HG02884 (cell line): ENCODE data around the gene ALOX5AP.

Source experiments
- ATAC-seq: cut with Tn5 transposase; IDR thresholded peaks from one replicate; pipeline ENCODE4 v1.9.1; 2021; ENCODE audit warnings: mild to moderate bottlenecking, moderate library complexity; ENCODE audit not compliant: unreplicated experiment

Gene ALOX5AP

DNA sequence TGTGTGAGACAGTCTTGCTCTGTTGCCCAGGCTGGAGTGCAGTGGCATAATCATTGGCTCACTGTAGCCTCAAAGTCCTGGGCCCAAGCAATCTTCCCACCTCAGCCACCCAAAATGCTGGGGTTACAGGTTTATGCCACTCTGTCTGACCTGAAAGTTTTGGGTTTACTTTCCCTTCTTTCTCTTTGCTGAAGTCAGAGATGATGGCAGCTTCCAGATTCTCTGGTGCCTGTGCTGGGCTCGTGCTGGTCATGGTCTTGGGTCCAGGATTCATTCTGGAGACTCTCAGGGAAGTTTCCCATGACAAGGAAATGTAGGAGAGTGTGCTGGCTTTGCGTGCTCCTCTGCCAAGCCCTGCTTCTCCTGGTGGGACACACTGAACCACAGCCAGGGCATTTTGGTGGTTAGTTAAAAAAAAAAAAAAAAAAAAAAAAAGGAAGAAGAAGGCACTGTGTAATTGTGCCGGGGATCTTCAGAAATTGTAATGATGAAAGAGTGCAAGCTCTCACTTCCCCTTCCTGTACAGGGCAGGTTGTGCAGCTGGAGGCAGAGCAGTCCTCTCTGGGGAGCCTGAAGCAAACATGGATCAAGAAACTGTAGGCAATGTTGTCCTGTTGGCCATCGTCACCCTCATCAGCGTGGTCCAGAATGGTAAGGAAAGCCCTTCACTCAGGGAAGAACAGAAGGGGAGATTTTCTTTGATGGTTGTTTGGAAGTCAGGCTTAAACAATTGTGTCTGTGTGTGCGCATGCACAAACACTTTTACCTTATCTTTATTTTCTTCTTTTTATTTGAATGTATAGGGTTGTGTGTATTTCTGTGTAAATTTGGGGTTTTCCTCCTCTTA is at the start of gene ALOX5AP:
TSS of gene ALOX5AP (plus strand) at position 519 of the 847 bp plus-strand sequence. CDS start at position 582, 63 bp downstream.
- peak; percentile 69 for ATAC-seq

DNA sequence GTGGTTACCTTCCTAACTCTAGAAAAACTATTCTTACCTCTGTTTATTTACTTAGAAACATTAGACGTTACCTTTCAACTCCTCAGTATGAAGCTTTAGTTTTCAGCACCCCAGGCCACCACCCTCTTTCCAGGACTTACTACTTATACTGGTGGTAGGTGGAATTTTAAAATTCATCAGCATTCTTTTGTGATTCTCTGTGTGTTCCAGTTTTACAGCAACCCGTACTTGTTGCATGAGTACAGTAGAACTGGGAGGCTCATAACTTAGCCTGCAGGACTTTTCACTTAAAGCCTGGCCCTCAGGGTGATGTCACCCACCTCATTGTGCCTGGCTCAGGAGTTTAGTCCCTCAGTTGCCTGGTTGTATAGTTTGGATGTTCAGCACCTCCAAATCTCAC is 49.4 kb upstream of the ALOX5AP start:
- no peak for ATAC-seq

DNA sequence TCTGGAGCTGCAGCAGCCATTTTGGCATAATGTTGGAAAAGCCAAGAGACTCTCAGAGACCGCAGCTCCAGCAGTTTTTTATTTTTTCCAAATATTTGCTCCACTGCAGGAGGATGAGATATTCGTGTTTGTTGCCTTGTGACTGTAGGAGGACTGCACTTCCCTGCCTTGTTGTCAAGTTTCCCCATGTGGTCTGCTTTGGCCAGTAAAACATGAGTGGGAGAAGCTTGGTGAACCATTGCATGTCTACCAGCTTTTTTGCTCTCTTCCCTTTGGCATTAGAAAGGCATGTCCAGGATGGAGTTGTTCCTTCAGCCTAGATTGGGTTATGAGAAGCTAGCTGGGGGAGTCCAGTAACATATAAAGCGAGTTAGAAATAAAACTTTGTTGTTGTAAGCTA is 47.7 kb upstream of the ALOX5AP start:
- ATAC-seq, result no peak

DNA sequence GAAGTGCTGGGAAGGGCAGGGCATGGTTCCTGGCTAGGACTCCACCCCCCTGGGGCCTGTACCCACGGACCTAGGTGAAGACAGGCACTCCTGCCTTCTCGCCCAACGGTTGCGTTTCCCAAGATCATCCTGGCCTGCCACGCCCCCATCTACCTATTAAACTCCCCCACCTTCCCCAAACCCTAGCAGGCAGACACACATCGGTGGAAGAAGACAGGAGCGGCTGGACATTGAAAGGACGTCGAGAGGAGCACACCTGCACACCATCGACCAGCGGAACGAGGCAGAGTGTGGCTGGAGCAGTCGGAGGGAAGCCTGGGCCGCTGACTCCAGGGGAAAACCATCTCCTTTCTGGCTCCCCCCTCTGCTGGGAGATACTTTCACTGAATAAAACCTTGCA is 45.6 kb upstream of the ALOX5AP start:
- no peak for ATAC-seq

DNA sequence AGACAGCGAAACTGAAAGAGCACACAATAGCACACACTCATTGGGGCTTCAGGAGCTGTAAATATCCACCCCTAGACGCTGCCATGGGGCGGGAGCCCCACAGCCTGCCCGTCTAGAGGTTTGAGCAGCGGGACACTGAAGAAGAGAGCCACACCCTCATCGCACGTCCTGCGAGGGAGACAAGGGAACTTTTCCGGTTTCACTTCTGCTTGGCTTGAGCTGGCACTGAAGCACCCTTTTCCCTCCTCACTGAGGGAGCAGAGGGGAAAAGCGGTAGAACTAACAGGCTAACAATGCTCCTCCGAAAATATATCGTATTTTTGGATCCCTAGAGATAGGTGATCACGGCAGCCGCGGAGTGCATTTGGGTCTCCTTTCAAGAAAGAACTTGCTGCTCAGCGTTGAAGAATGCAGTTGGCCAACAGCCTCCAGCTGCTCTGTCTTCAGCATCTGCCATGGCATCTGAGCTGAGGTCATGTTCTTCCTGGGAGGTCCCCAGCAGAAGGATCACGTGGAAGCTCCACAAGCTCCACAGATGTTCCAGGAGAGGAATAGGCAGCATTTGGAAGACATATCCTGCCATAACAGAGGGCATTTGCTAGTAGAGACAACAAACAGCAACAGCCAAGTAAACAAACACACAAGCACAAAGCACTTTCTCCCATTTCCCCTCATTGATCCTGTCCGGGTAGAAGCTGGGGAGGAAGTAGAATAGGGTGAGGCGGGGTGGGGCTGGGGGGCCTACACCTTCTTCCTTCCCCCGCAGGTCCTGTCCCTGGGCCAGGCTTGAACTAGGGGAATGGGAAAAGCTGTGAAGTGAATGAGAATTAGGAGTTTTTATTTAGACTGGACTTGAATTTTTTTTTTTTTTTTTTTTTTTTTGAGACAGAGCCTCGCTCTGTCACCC is 44.8 kb upstream of the ALOX5AP start:
- peak; percentile 65 for ATAC-seq

DNA sequence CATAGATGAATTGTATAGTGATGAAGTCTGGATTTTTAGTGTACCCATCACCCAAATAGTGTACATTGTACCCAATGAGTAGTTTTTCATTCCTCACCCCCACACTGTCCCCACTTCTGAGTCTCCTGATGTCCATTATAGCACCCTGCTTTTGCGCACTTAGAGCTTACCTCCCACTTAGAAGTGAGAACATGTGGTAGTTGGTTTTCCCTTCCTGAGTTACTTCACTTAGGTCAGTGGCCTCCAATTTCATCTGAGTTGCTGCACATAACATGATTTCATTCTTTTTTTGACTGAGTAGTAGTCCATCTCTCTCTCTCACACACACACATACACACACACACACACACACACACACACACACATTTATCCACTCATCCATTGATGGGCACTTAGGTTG is 43.2 kb upstream of the ALOX5AP start:
- ATAC-seq, result no peak

DNA sequence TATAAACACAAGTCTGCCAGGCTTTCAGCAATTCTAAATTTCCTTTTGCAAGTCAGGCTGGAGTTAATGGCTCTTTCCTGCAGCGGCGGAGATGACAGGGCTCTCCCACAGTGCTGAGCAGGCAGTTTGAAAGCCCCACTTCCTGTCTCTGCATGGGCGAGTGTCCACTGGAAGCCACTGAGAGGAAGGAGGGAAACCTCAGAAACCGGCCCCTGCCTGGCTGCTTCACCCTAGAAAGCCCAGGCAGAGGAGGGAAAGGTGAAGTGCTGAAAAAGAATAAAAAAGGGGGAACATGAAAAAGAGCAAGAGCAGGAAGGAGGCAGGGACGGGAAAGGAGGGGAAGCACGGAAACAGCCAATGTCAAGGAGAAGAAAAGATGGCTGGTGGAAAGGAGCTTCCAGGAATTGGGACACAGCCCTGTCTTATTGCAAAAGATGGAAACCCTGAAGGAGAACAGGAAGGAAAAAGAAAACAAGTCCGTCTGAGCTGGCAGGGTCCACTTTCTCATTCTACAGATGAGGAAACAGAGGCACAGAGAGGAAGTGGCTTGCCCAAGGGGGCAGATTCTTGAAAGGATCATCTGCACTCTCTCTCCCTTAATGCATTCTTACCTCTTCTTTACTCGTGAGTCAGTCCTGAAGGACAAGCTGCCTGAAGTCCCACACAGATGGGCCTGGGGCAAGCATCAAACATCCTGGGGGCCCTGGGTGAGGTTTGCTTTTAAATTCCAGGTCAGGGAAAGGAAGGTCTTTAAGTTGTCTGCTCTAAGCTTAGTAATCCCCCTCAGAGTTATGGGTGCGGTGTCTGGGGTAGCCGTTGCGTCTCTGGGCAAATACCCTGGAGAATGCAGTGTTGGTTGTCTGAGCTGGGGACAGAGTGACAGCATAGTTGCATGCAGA is 38.8 kb upstream of the ALOX5AP start:
- peak; percentile 66 for ATAC-seq

DNA sequence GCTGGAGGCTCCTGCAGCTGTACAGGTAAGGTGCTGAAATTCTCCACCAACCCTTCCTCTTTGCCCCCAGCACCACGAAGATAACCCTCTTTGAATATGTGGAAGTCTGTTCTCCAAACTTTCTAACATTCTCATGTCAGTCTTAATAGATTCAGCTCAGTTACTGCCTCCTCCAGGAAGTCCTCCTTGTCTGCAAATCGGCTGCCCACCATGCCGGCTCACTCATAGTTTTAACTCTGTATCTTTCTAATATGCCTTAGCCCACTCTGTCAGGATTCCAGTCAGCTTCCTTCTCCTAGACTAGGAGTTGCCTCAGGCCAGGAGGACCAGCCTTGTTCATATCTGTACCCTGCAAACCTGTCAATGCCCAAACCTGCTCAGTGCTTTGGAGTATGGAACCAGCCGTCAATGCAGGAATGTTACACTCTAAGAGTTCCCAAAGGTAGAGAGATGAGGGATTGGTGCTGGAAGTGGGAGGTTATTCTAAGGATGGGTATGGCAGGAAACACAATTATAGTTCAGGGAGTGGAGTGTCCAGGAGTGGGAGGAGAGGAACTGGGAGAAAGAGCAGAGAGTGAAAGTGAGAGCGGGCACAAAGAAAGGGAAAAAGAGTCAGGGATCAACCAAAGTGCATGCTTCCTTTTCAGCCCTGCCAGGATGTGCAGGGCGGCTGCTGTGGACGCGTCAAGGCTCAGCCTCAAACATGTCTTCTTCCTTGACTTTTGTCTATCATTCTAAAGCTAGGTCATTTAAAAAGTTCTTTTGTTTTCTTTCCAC is 38.0 kb upstream of the ALOX5AP start:
- no peak for ATAC-seq

DNA sequence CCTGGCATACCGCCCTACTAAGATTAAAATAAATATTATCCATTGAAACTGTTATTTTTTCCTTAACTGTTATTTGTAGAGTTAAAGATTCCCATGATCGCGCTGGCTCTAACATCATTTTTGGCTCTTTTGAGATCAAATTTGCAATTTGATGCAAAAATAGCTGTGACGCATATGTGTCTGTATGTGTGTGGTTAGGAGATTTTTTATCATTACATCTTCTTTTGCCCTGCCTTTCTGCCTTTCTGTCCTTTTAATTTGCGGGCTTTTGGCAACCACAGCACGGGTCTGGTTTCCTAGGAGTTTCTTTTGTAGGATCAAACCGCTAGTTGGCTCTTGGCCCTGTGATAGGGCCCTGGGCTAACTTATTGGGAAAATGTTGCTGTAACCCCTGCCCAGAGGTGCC is 37.3 kb upstream of the ALOX5AP start:
- ATAC-seq, result no peak

DNA sequence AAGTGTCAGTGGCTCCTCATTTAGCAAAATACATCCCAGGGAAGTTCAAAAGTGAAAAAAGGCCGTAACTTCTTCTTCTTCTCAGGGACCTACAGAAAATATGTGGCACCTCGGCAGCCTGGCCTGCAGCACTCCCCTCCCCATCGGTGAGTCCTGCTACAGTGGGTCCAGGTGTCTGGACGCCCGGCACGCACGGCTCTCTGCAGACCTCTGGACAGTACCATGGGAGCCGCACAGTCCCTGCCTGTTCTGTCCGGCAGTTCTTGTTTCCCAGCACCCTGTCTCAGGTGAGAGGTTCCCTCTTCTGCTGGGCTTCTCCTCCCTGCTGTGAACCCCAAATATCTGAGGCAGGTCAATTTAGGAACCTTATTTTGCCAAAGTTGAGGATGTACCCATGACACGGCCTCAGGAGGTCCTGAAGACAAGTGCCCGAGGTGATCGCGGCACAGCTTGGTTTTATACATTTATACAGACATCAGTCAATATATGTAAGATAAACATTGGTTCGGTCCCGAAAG is 36.8 kb upstream of the ALOX5AP start:
- no peak for ATAC-seq

DNA sequence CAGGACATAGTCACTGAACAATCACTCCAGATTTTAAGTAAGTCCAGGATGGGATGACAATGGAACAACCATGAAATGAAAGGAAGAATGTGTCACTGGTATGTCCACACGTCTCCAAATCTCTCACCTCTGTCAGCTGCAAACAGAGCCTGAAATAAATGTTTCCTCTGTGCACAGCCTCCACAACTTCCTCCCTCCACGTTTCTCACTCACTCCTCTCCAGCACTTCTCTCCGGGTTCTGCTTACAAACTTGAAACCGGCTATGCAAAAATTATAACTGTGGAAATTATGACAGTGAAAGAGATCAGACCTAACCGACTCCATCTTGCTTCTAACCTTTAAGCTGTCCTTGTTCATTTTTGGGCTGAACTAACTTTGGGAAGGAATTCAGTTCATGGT is 35.0 kb upstream of the ALOX5AP start:
- no peak for ATAC-seq

DNA sequence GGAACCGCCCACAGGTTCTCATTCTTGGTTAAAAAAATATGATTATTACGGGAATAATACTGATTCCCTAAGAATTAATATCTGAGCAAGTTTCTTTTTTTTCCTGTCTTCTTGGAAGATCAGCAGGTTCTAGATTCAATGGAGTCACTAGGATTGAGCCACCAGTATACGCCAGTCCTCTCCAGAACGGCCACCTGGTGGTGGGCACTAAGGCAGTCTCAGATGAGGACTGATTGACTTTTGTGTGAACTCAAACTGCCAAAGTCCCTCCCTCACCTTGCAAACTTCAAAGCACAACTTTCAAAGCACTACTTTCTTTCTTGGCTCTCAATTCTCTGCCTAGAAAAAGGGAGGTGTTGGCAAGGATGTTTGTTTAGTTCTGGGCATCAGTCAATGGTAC is 33.3 kb upstream of the ALOX5AP start:
- no peak for ATAC-seq

DNA sequence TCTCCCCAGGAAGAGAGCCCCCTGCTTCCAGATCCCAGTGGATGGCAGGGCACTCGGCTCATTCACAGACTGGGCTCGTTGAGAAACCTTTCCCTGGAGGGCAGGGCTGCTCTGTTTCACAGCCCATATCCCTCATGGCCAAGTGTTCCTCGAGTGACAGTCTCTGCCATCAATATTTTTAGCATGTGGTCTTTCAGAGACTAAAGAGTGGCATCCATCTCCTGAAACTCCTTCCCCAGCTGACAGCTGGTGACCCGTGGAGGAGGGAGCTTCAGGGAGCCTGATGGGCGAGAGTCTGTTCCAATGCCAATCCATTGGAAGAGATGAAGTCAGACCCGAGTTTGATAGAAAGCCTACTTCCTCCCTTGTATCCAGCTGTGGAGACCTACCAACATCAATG is 30.7 kb upstream of the ALOX5AP start:
- no peak for ATAC-seq

DNA sequence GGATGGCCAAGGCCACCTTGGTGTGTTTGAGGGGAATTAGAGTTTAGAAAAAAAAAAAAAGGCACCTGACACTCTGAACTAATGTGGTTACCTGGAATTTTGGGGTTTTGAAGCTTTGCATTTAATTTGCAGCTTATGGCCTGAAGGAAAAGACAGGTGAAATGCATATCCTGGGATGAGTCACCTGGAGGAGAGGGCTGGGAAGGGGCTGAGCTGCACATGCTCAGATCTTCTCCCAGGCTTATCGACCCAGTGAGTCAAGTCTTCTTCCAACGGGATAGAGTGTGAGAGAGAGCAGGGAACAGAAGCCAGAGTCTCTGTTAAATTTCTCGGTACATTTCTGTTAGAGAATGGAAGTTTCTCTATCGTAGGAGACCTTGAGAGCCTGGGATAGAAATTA is 29.7 kb upstream of the ALOX5AP start:
- no peak for ATAC-seq

DNA sequence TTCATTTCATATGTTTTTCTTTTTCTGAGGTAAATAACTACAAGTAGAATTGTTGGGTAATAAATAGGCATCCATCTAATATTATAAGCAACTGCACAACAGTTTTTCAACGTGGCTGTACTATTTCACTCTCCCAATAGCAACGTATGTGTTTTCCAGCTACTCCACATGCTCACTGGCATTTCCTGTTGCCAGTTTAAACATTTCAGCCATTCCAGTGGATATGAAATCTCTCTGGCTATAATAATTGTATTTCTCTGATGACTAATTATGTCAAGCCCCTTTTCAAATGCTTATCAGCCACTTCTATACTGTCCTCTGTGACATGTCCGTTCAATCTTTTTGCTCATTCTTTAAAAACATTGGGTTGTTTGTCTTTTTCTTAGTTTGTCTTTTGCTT is 26.8 kb upstream of the ALOX5AP start:
- no peak for ATAC-seq

DNA sequence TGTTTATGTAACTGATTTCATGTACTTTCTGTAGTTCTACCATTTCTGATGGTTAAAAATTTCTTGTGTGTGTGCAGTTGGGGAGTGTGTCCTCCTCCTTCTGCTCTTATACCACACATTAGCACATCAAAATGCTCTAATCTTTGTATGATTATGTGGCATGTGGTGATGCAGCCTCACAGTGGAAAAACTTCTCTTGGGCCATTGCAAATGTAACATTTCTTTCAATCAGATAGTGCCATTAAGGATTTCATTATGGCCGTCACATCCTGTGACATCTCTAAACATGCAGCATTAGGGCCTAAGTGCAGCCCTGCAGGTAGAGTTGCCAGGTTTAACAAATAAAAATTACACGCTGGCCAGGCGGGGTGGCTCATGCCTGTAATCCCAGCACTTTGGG is 24.9 kb upstream of the ALOX5AP start:
- no peak for ATAC-seq

DNA sequence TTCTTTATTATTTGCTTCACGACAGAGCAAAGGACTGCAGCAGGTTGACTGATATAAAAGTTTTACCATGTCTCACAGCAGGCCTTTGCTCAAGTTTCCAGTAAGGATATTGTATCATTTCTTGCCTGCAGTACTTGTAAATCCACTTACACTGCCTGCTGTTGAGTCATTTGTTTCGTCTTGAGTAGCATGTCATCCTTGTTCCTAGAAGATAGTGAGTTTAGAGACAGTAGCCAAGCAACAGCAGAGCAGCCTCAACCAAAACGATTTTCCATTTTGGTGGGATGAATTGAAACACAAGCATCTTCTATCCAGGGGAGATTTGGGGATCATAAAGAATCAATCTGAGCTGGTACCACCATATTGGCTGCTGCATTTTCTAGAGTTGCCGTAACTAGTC is 24.0 kb upstream of the ALOX5AP start:
- no peak for ATAC-seq

DNA sequence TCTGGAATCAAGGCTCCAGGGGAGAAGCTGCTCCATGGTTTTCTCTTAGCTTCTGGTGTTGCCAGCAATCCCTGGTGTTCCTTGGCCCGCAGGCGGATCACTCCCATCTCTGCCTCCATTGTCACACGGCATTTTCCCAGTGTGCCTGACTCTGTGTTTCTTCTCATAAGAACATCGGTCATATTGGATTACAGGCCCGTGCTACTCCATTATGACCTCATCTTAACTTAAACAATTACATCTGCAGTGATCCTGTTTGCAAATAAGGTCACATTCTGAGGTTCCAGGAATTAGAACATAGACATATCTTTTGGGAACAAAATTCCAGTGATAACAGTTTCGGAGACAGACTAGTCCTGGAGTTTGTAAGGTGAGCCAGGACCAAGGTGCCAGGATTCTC is 23.5 kb upstream of the ALOX5AP start:
- no peak for ATAC-seq

DNA sequence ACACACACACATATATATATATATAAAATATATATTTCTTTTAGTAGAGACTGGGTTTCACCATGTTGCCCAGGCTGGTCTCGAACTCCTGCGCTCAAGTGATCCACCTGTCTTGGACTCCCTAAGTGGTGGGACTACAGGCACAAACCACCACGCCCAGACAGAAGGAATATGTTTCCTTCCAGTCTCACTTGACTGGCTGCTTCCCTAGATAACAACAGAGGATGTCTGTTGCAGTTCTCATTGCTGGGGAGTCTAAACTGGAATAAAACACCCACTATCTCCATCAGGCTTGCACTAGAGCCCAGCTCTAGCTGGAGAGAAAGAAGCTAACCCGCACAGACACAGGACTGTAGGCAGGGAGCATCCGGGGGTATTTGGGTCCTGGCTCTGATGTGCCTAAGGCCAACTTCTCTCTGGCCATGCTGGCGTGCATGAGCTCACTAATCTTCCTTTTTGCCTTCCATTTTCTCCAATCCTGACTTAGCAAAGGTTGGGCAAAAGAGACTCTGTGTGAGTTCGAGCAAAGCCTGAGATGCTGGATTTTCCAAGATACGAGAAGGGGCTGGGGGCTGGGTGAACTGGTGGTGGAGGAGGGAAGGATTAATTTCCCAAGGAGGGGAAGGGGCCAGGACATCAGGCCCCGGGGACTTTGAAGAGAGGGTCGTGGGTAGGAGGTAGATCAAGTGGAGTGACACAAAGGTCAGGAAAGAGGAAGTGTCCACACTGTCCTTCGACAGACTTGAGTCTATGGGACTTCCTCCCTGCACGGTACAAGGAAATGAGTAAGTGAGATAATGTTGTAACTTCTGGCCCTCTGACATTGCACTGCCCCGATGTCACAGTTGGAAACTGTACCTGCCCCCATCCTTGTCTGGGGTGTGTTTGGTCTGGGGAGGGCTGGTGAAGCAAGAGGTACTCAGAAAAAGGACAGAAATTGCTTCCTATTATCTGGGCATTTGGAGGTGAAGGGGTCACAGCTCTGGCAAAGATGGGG is 22.5 kb upstream of the ALOX5AP start:
- ATAC-seq, result no peak
